ENCODE data around the gene TRIM28.

TRIM28 gene

DNA sequence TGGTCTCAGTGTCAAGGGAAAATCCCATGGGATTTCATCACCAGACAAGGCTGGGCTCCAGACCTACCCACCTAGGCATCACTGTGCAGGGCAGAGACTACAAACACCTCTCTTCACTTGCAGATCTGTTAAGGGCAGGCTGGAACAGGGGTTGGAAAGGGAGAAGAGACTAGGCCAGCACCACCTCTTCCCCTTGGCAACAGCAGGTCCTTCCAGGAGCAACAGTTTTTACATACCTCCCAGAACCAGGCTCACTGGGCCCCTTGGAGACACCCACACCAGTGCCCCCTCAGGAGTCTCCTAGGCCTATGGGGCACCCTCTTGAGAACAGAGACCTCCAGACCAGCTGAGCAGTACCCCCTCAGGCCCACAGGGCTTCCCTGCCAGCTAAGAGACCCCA is 17.1 kb downstream of the TRIM28 start:
- Histone ChIP-seq H3K4me3 (ENCODE audit: low read depth, low read length) (no peak overlapping the region), H3K27ac (no peak overlapping the region), H3K27me3 (replicated peaks) (no peaks in the 10 kb centered on the region), H3K36me3 (replicated peaks) (peaks cover 10% of the 10 kb centered on the region)
- in situ Hi-C loops (cut with HindIII; ENCODE audit: low pct_ligation_motif_present, low sequenced_read_pairs), result no loop called here
- no peak for DNase-seq
- TF ChIP-seq, protein P1, sequence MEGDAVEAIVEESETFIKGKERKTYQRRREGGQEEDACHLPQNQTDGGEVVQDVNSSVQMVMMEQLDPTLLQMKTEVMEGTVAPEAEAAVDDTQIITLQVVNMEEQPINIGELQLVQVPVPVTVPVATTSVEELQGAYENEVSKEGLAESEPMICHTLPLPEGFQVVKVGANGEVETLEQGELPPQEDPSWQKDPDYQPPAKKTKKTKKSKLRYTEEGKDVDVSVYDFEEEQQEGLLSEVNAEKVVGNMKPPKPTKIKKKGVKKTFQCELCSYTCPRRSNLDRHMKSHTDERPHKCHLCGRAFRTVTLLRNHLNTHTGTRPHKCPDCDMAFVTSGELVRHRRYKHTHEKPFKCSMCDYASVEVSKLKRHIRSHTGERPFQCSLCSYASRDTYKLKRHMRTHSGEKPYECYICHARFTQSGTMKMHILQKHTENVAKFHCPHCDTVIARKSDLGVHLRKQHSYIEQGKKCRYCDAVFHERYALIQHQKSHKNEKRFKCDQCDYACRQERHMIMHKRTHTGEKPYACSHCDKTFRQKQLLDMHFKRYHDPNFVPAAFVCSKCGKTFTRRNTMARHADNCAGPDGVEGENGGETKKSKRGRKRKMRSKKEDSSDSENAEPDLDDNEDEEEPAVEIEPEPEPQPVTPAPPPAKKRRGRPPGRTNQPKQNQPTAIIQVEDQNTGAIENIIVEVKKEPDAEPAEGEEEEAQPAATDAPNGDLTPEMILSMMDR (IDR thresholded peaks at IDR 0.05; ENCODE audit: low read depth, low read length, missing control alignments), result no peak

DNA sequence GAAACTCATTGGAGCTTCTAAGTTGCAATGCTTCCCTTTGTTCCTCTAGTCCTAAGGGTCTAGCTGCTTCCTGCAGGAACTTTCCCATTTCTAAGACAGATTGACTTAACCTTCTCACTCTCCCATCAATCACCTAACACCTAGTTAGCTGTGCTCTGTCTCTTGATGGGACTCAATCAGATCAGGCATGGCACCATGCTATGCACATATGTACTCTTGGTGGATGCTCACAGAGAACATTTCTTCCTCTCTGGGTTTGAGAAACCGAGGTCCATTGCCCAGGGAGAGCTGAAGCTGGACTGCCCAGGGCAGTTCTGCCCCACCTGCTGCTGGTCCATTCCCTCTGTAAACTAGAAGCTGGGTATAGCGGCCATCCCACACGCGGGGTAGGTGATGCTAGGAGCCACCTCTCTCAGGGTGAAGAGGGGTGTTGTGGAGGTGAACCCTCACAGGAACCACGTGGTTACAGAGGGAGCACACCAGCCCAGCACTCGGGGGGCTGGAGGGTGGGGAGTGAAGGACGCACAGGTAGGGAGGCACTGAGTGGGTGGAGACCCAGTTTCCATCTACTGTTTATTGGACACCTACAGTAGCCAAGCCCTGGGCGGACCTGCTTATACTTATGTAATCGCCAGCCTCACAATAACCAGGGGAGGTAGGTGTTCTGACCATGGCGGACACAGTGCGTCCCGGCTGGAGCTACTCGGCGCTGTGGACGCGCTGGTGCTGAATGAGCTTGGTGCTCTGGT is 17.7 kb downstream of the TRIM28 start:
- H3K4me3 ChIP-seq (ENCODE audit: low read depth, low read length), result no peak overlapping the region
- TF ChIP-seq, protein P1 (IDR thresholded peaks at IDR 0.05; ENCODE audit: low read depth, low read length, missing control alignments), result no peak
- in situ Hi-C loops (cut with HindIII; ENCODE audit: low pct_ligation_motif_present, low sequenced_read_pairs), result no loop called here
- H3K36me3 ChIP-seq (replicated peaks), result peaks cover 4% of the 10 kb centered on the region
- no peaks in the 10 kb centered on the region for H3K27me3 ChIP-seq (replicated peaks)
- DNase-seq, result no peak
- no peak overlapping the region for H3K27ac ChIP-seq

DNA sequence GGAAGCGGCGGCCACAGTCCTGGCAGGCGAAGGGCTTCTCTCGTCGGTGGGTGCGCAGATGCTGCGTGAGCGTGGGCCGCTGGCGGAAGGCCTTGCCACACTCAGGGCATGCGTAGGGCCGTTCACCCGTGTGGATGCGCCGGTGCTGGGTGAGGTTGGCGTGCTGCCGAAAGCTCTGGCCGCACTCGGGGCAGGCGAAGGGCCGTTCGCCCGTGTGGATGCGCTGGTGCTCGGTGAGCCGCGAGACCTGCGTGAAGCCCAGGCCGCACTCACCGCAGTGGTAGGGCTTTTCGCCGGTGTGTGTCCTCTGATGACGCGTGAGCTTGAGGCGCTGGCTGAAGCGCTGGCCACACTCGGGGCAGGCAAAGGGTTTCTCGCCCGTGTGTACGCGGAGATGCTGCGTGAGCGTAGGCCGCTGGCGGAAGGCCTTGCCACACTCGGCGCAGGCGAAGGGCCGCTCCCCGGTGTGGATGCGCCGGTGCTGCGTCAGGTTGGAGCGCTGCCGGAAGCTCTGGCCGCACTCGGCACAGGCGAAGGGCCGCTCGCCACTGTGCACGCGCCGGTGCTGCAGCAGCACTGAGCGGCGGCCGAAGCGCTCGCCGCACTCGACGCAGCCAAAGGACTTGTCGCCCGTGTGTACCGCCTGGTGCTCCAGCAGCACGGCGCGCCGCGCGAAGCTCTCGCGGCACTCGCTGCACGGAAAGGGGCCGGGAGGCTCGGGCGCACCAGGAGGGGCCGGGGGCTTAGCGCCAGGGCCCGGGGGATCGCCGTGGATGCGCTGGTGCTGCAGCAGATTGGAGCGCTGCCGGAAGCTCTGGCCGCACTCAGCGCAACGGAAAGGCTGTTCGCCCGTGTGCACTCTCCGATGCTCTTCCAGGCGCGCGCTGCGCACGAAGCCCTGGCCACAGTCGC is 18.5 kb downstream of the TRIM28 start:
- peaks cover 3% of the 10 kb centered on the region for H3K36me3 ChIP-seq (replicated peaks)
- TF ChIP-seq, protein P1 (IDR thresholded peaks at IDR 0.05; ENCODE audit: low read depth, low read length, missing control alignments), result no peak
- no peak for DNase-seq
- H3K27me3 ChIP-seq (replicated peaks), result no peaks in the 10 kb centered on the region
- H3K4me3 ChIP-seq (ENCODE audit: low read depth, low read length), result peak overlapping the region; percentile 26
- in situ Hi-C loops (cut with HindIII; ENCODE audit: low pct_ligation_motif_present, low sequenced_read_pairs), result no loop called here
- H3K27ac ChIP-seq, result no peak overlapping the region

DNA sequence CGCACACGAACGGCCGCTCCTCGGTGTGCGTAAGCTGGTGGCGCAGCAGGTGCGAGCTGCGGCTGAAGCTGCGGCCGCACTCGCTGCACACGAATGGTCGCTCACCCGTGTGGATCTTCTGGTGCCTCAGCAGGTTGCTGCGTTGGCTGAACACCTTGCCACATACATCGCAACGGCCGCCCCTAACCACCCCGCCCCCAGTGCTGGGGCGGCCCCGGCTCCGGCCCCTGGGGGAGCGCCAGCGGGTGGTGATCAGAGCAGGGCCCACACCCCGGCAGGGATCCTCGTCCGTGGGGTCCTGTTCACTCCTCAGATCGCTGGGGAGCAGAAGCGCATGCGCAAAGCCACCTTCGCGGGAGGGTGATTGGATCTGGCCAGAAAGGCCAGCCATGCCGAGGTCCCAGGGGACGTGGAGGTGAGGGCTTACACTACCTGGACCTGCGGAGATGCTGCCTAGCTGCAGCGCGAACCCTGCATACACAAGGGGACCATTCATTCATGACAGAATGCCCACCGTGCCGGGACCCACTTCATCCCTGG is 19.2 kb downstream of the TRIM28 start:
- no peak for DNase-seq
- H3K27ac ChIP-seq, result no peak overlapping the region
- no peaks in the 10 kb centered on the region for H3K27me3 ChIP-seq (replicated peaks)
- TF ChIP-seq, protein P1 (IDR thresholded peaks at IDR 0.05; ENCODE audit: low read depth, low read length, missing control alignments), result no peak
- peaks cover 3% of the 10 kb centered on the region for H3K36me3 ChIP-seq (replicated peaks)
- H3K4me3 ChIP-seq (ENCODE audit: low read depth, low read length), result peak overlapping the region; percentile 3
- in situ Hi-C loops (cut with HindIII; ENCODE audit: low pct_ligation_motif_present, low sequenced_read_pairs), result no loop called here

DNA sequence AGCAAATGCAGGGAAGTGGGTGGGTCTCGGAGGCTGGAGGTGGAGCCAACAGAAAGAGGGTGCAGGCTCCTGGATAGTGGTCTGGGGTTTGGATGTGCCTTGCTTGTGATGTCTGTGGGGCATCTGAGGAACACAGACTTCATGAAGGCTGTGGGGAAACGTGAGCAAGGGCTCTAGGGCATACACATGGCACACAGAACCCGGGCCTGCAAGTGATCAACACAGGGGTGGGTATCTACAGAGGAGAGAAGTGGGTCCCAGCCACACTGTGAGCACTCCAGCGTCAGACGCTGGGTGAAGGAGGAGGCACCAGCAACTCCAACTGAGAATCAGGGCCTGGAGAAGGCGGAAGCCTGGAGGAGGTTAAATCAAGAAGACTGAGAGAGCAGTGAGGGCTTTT is 20.0 kb downstream of the TRIM28 start:
- TF ChIP-seq, protein P1 (IDR thresholded peaks at IDR 0.05; ENCODE audit: low read depth, low read length, missing control alignments), result no peak
- in situ Hi-C loops (cut with HindIII; ENCODE audit: low pct_ligation_motif_present, low sequenced_read_pairs), result no loop called here
- no peak overlapping the region for H3K27ac ChIP-seq

More for the DNA sequence above, 20.0 kb downstream of the TRIM28 start:
- H3K4me3 ChIP-seq (ENCODE audit: low read depth, low read length), result no peak overlapping the region
- no peak for DNase-seq
- peaks cover 3% of the 10 kb centered on the region for H3K36me3 ChIP-seq (replicated peaks)
- H3K27me3 ChIP-seq (replicated peaks), result no peaks in the 10 kb centered on the region

Data from brain microvascular endothelial cell (primary cell).